ENCODE measurements around the gene NFYB.

- TF ChIP-seq CTCF (IDR thresholded peaks at IDR 0.05 in 4 of 5, conservative IDR thresholded peaks at IDR 0.05 in 1 of 5), result no peak
- TF ChIP-seq POLR2A (IDR thresholded peaks at IDR 0.05), result no peak
Measured at GRCh38 chr12:104154286-104154685, 16.3 kb upstream of the NFYB start.

Measured in gastrocnemius medialis (tissue), 4 donors.